GM18870 (cell line): ENCODE data around the gene BNC2.

Source experiments
- ATAC-seq: cut with Tn5 transposase; IDR thresholded peaks from one replicate; pipeline ENCODE4 v1.9.1; 2021; ENCODE audit warnings: moderate library complexity; ENCODE audit not compliant: unreplicated experiment

BNC2 gene

GRCh38 chr9:16611001-16611400 is 259.5 kb downstream of the BNC2 start:
- ATAC-seq: no peak

GRCh38 chr9:16610538-16610937 is 259.9 kb downstream of the BNC2 start:
- ATAC-seq: no peak

GRCh38 chr9:16608906-16609305 is 261.6 kb downstream of the BNC2 start:
- no peak for ATAC-seq

- ATAC-seq: no peak
Observed at GRCh38 chr9:16602494-16602893, 268.0 kb downstream of the BNC2 start.

- no peak for ATAC-seq
Observed at GRCh38 chr9:16601991-16602390, 268.5 kb downstream of the BNC2 start.

GRCh38 chr9:16598316-16598715 is 272.2 kb downstream of the BNC2 start:
- no peak for ATAC-seq

- no peak for ATAC-seq
Observed at GRCh38 chr9:16597136-16597535, 273.3 kb downstream of the BNC2 start.

GRCh38 chr9:16595227-16595626 is 275.2 kb downstream of the BNC2 start:
- no peak for ATAC-seq

- ATAC-seq: no peak
Observed at GRCh38 chr9:16594787-16595186, 275.7 kb downstream of the BNC2 start.

- no peak for ATAC-seq
Observed at GRCh38 chr9:16593746-16594145, 276.7 kb downstream of the BNC2 start.

GRCh38 chr9:16591092-16591491 is 279.4 kb downstream of the BNC2 start:
- no peak for ATAC-seq

GRCh38 chr9:16585591-16585990 is 284.9 kb downstream of the BNC2 start:
- no peak for ATAC-seq

- ATAC-seq: no peak
Observed at GRCh38 chr9:16579872-16580432, 290.5 kb downstream of the BNC2 start.

GRCh38 chr9:16575986-16576245 is 294.6 kb downstream of the BNC2 start:
- no peak for ATAC-seq

GRCh38 chr9:16575142-16575985 is 295.1 kb downstream of the BNC2 start:
- no peak for ATAC-seq

GRCh38 chr9:16572005-16572734 is 298.3 kb downstream of the BNC2 start:
- no peak for ATAC-seq

GRCh38 chr9:16571127-16571802 is 299.2 kb downstream of the BNC2 start:
- ATAC-seq: no peak

- ATAC-seq: no peak
Observed at GRCh38 chr9:16563446-16563845, 307.0 kb downstream of the BNC2 start.

GRCh38 chr9:16561121-16561520 is 309.3 kb downstream of the BNC2 start:
- ATAC-seq: no peak

GRCh38 chr9:16559418-16560188 is 310.9 kb downstream of the BNC2 start:
- no peak for ATAC-seq

GRCh38 chr9:16555802-16556201 is 314.7 kb downstream of the BNC2 start:
- ATAC-seq: no peak
